Measurements from ENCODE around the gene TTC16.

GRCh38 chr9:127765418-127765817, 49.5 kb downstream of the TTC16 start:
- TF ChIP-seq CTCF (IDR thresholded peaks at IDR 0.05; ENCODE audit: low read depth, low read length) (no peak), MAX (IDR thresholded peaks at IDR 0.05; ENCODE audit: low read depth, low read length) (no peak), POLR2A (IDR thresholded peaks at IDR 0.05; ENCODE audit: extremely low read depth, insufficient read length) (no peak)

Data from NB4 (cell line).